Measurements from ENCODE around the gene DAZ1. TPM values are rescaled to one million over a fixed set of nuclear protein-coding genes. Genes with fewer than 3 reads are reported as not detected.

Gene DAZ1
- total RNA-seq, 120 experiments from 2014 or later, result 0.30 TPM; not detected in 119

Other genes starting within 250 kb of the DAZ1 start
- gene BPY2, start 214.7 kb downstream of the DAZ1 start, total RNA-seq, result not detected
- gene DAZ2, start 20.5 kb upstream of the DAZ1 start, total RNA-seq, result not detected

Measured in dorsolateral prefrontal cortex (tissue), 118 donors.